HG03521 (cell line): ENCODE data around the gene DHX36.

Experiments
- ATAC-seq: cut with Tn5 transposase; IDR thresholded peaks from one replicate; pipeline ENCODE4 v1.9.1; 2021; ENCODE audit warnings: mild to moderate bottlenecking, moderate library complexity; ENCODE audit not compliant: unreplicated experiment

Gene DHX36

GRCh38 chr3:154227531-154227930, 96.8 kb downstream of the DHX36 start:
- no peak for ATAC-seq

DNA sequence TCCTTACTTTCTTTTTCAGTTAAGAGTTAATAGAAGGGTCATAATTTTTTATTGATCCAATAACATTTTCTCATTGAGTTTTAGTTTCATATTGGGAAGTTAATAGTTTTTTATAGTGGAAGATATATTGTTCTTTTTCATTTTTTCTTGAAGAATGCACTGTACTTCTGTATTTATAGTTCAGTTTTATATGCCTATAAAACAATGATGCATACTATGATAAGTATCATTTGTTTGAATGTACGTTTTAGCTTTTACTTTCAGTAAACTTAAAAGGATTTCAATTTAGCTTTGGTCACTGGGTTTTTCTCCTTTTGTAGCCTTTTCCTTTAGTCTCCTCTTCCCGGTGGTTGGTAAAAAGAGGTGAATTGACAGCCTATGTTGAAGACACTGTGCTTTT, 98.8 kb downstream of the DHX36 start:
- no peak for ATAC-seq

DNA sequence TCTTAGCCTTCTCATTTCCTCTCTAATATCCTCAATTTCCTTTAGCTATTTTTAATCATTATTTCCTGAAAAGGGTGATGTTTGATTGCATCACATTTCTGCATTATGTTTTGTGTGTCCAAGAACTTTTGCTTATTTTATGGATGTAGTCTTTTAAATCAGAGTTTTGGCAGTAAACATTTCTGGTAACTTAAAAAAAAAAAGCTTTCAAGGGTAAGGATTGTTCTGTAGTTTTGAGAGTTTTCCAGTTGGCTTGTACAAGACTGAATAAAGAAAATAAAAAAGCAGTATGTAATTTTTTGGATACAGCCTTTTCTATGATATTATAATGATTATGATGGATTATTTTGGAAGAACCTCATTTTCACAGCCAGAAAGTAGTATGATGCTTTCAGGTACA, 99.4 kb downstream of the DHX36 start:
- ATAC-seq = no peak

- no peak for ATAC-seq
Observed at GRCh38 chr3:154224366-154224765, 99.9 kb downstream of the DHX36 start.

DNA sequence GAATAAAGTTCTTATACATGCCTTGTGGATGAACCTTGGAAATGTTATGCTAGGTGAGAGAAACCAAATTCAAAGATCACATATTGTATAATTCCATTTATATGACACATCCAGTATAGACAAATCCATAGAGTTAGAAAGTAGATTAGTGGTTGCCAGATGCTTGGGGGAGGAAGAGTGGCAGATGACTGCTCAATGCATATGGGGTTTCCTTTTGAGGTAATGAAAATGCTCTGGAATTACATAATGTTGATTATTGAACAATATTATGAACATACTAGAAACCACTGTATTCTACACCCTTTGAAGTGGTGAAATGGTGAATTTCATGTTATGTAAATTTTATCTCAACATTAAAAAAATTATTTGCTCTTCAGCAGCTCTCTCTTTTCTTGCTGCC, 100.8 kb downstream of the DHX36 start:
- ATAC-seq = no peak
